ACC112 (cell line): ENCODE data around the gene PTPRM.
"Not testable (repeated sequence)": the region's sequence is repeated elsewhere in the genome, so short reads cannot be mapped to it uniquely, and the experiment has no call there.

Source experiments
- H2AFZ ChIP-seq: fragments of 200-600 bp; sonication (generic); one replicate; pipeline ENCODE4 v1.6.0; 2017; ENCODE audit warnings: antibody characterized with exemption, low read length; ENCODE audit not compliant: unreplicated experiment
- H3K27ac ChIP-seq: fragments of 200-600 bp; sonication (generic); 2 replicates; pipeline ENCODE4 v1.5.1; 2014; ENCODE audit warnings: low read depth, mild to moderate bottlenecking, antibody characterized with exemption, low read length, moderate library complexity
- H3K27me3 ChIP-seq: fragments of 200-600 bp; sonication (generic); 2 replicates; pipeline ENCODE4 v1.6.1; 2014; ENCODE audit warnings: mild to moderate bottlenecking, antibody characterized with exemption, low read length, moderate library complexity, mixed read lengths; ENCODE audit not compliant: insufficient read depth
- H3K36me3 ChIP-seq: fragments of 200-600 bp; sonication (generic); 2 replicates; pipeline ENCODE4 v1.6.1; 2016; ENCODE audit warnings: mild to moderate bottlenecking, antibody characterized with exemption, low read length, moderate library complexity, mixed read lengths; ENCODE audit not compliant: insufficient read depth
- H3K4me1 ChIP-seq: fragments of 200-600 bp; sonication (generic); one replicate; pipeline ENCODE4 v1.6.1; 2016; ENCODE audit warnings: low read length, mixed read lengths; ENCODE audit not compliant: insufficient read depth, unreplicated experiment, control insufficient read depth
- H3K4me3 ChIP-seq: fragments of 200-600 bp; sonication (generic); 2 replicates; pipeline ENCODE4 v1.5.1; 2014; ENCODE audit warnings: mild to moderate bottlenecking, low read depth, low read length
- H3K79me2 ChIP-seq: fragments of 200-600 bp; sonication (generic); one replicate; pipeline ENCODE4 v1.6.0; 2016; ENCODE audit warnings: low read length; ENCODE audit not compliant: control insufficient read depth, unreplicated experiment, insufficient read depth

Gene PTPRM

GRCh38 chr18:8050616-8051329 lies 483.7 kb downstream of the PTPRM start:
- peak overlapping the region; percentile 49; the same call in 1 of the 2 replicates for H3K27ac ChIP-seq
- no peaks in the 10 kb centered on the region for H3K27me3 ChIP-seq
- H3K36me3 ChIP-seq: no peaks in the 10 kb centered on the region
- peaks cover 35% of the 10 kb centered on the region for H3K4me1 ChIP-seq
- H3K4me3 ChIP-seq: no peak overlapping the region
- no peaks in the 10 kb centered on the region for H3K79me2 ChIP-seq
- H2AFZ ChIP-seq: no peak overlapping the region

- H3K4me1 ChIP-seq: peaks cover 35% of the 10 kb centered on the region
- H3K27me3 ChIP-seq: no peaks in the 10 kb centered on the region
- no peaks in the 10 kb centered on the region for H3K36me3 ChIP-seq
- H3K4me3 ChIP-seq: peak overlapping the region; percentile 12; the same call in 1 of the 2 replicates
- H3K79me2 ChIP-seq: no peaks in the 10 kb centered on the region
- H3K27ac ChIP-seq: peak overlapping the region; percentile 49
- H2AFZ ChIP-seq: no peak overlapping the region
Measured at GRCh38 chr18:8051453-8051852, 484.3 kb downstream of the PTPRM start.

GRCh38 chr18:8052237-8052701 lies 485.2 kb downstream of the PTPRM start:
- Histone ChIP-seq H3K27me3 (no peaks in the 10 kb centered on the region), H3K36me3 (no peaks in the 10 kb centered on the region), H3K4me1 (peaks cover 35% of the 10 kb centered on the region), H3K4me3 (no peak overlapping the region), H2AFZ (no peak overlapping the region), H3K79me2 (no peaks in the 10 kb centered on the region), H3K27ac (peak overlapping the region; percentile 25; the same call in 1 of the 2 replicates)

- no peaks in the 10 kb centered on the region for H3K27me3 ChIP-seq
- H3K79me2 ChIP-seq: no peaks in the 10 kb centered on the region
- no peaks in the 10 kb centered on the region for H3K36me3 ChIP-seq
- H2AFZ ChIP-seq: no peak overlapping the region
- H3K4me1 ChIP-seq: peaks cover 14% of the 10 kb centered on the region
- no peak overlapping the region for H3K4me3 ChIP-seq
- no peak overlapping the region for H3K27ac ChIP-seq
Measured at GRCh38 chr18:8056723-8057122, 489.6 kb downstream of the PTPRM start.

- not testable (repeated sequence) for H3K79me2 ChIP-seq, H2AFZ ChIP-seq, H3K27me3 ChIP-seq, H3K4me3 ChIP-seq, H3K4me1 ChIP-seq, H3K36me3 ChIP-seq, H3K27ac ChIP-seq
Measured at GRCh38 chr18:8063152-8063551, 496.0 kb downstream of the PTPRM start.

GRCh38 chr18:8063733-8064132 lies 496.6 kb downstream of the PTPRM start:
- Histone ChIP-seq H3K4me1 (no peaks in the 10 kb centered on the region), H2AFZ (no peak overlapping the region), H3K27me3 (no peaks in the 10 kb centered on the region), H3K36me3 (no peaks in the 10 kb centered on the region), H3K4me3 (no peak overlapping the region), H3K79me2 (no peaks in the 10 kb centered on the region), H3K27ac (no peak overlapping the region)

GRCh38 chr18:8065284-8065683 lies 498.2 kb downstream of the PTPRM start:
- H3K27me3 ChIP-seq: no peaks in the 10 kb centered on the region
- no peaks in the 10 kb centered on the region for H3K4me1 ChIP-seq
- H3K27ac ChIP-seq: no peak overlapping the region
- H3K4me3 ChIP-seq: no peak overlapping the region
- H3K79me2 ChIP-seq: no peaks in the 10 kb centered on the region
- peaks cover 5% of the 10 kb centered on the region; the same call in 1 of the 2 replicates for H3K36me3 ChIP-seq
- H2AFZ ChIP-seq: no peak overlapping the region

GRCh38 chr18:8065773-8066172 lies 498.7 kb downstream of the PTPRM start:
- no peak overlapping the region for H3K27ac ChIP-seq

GRCh38 chr18:8069708-8070107 lies 502.6 kb downstream of the PTPRM start:
- no peak overlapping the region for H2AFZ ChIP-seq
- no peaks in the 10 kb centered on the region for H3K27me3 ChIP-seq
- H3K79me2 ChIP-seq: no peaks in the 10 kb centered on the region
- peaks cover 5% of the 10 kb centered on the region; the same call in 1 of the 2 replicates for H3K36me3 ChIP-seq
- no peak overlapping the region for H3K4me3 ChIP-seq
- H3K27ac ChIP-seq: no peak overlapping the region
- peaks cover 9% of the 10 kb centered on the region for H3K4me1 ChIP-seq

More at GRCh38 chr18:8065773-8066172, 498.7 kb downstream of the PTPRM start:
- no peaks in the 10 kb centered on the region for H3K27me3 ChIP-seq
- peaks cover 5% of the 10 kb centered on the region; the same call in 1 of the 2 replicates for H3K36me3 ChIP-seq
- H3K79me2 ChIP-seq: no peaks in the 10 kb centered on the region
- H3K4me3 ChIP-seq: no peak overlapping the region
- no peak overlapping the region for H2AFZ ChIP-seq
- H3K4me1 ChIP-seq: no peaks in the 10 kb centered on the region

- no peaks in the 10 kb centered on the region for H3K79me2 ChIP-seq
- no peak overlapping the region for H3K27ac ChIP-seq
- peaks cover 5% of the 10 kb centered on the region; the same call in 1 of the 2 replicates for H3K36me3 ChIP-seq
- H3K4me3 ChIP-seq: no peak overlapping the region
- peaks cover 9% of the 10 kb centered on the region for H3K4me1 ChIP-seq
- no peak overlapping the region for H2AFZ ChIP-seq
- H3K27me3 ChIP-seq: no peaks in the 10 kb centered on the region
Measured at GRCh38 chr18:8073167-8073566, 506.1 kb downstream of the PTPRM start.

GRCh38 chr18:8080092-8080491 lies 513.0 kb downstream of the PTPRM start:
- Histone ChIP-seq H3K36me3 (no peaks in the 10 kb centered on the region), H3K79me2 (no peaks in the 10 kb centered on the region), H3K27me3 (no peaks in the 10 kb centered on the region)

More at GRCh38 chr18:8080092-8080491, 513.0 kb downstream of the PTPRM start:
- Histone ChIP-seq H3K27ac (no peak overlapping the region), H2AFZ (no peak overlapping the region), H3K4me1 (peaks cover 7% of the 10 kb centered on the region), H3K4me3 (no peak overlapping the region)
